Measurements from ENCODE around the gene MTRFR.

GRCh38 chr12:123225443-123225842, 7.8 kb upstream of the MTRFR start:
- TF ChIP-seq POLR2AphosphoS5 (IDR thresholded peaks at IDR 0.05; ENCODE audit: low read depth, low read length) (no peak), TAF1 (IDR thresholded peaks at IDR 0.05; ENCODE audit: borderline replicate concordance, low read depth, low read length) (no peak), CTCF (IDR thresholded peaks at IDR 0.05) (no peak)
